Islet of Langerhans (tissue), 1 donor: ENCODE data around the gene VIP.
A peak's percentile ranks its signal among the peaks of the same experiment; 100 is the strongest.
"Not testable (repeated sequence)": the region's sequence is repeated elsewhere in the genome, so short reads cannot be mapped to it uniquely, and the experiment has no call there.

Source experiments
- FAIRE-seq: peaks from one replicate; lab custom pipeline; 2011; peaks lifted over from hg19 to GRCh38; lab: Jason Lieb, UNC

VIP gene

GRCh38 chr6:152750694-152751093 lies at the start of gene VIP:
Gene VIP (plus strand): TSS chr6:152750797. CDS start chr6:152752178, 1,381 bp downstream.
- no peak for FAIRE-seq

DNA sequence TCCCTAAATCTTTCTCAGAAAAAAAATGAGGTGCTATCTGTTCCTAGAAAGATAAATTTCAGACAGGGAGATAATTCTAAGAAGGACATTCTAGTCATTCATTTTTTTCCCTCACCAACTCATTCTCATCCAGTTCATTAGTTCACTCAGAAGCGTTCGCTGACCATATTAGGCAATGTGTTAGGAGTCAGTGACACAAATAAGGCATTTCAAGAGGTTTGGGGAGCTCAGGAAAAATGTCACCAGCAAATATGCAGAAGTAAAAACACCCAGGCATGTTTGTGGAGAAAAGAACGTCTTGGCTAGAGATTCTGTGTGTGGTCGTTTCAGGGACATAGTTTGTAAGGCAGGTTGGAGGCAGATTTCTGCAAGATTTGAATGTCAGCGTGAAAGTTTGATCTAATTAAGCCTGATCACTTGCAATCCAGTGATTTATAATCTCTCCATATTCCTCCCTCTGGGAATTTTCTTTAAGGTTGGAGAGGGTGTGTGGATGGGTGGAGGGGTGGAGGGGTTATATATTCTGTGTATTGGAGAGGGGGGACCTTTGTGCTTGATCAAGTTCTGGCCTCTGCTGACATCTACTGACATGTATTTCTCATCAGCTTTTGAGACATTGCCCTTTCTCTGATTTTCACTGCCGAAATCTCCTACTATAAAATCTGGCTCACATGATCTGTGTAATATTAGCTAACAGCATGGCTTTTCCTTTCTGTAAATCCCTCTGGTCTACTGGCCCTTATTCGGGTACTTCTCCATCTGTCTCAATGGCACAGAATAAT lies 49.3 kb upstream of the VIP start:
- no peak for FAIRE-seq

DNA sequence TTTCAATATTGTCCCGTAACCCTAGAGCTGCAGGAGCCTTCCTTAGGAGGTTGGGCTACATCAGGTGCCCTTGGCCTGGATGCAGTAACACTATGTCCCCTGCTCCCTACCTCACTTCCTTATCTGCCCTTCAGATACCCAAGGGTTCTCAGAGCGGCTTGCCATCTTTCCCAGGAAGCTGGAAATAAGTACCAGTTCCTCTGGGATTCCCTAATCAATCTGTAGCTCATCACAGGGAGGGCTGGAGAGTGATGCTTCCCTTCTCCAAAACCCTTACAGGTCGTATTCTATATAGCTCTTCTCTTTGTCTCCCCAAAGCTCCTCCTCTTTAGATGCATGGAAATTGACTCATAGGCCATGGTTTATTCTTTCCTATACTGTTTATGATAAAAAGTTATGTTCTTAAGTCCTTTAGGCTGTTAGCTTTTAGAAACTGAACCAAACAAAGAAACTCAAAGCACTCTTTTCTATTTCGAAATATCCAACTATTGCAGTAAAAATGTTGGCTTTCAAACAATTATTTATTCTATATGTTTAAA lies 48.7 kb upstream of the VIP start:
- no peak for FAIRE-seq

GRCh38 chr6:152703750-152704149 lies 46.8 kb upstream of the VIP start:
- FAIRE-seq: not testable (repeated sequence)

DNA sequence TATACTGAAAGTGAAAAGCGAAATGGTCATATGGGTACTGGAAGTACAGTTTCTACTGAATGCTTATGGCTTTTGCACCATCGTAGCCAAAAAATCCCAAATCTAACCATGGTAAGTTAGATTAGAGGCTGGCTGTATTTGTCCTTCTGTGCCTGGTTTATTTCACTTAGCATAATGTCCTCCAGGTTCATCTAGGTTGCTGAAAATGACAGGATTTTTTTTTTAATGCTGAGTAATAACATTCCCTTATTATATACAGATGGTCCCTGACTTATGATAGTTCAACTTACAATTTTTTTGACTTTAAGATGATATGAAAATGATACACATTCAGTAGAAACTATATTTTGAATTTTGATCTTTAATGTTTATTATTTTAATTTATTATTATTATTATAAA lies 45.3 kb upstream of the VIP start:
- no peak for FAIRE-seq

DNA sequence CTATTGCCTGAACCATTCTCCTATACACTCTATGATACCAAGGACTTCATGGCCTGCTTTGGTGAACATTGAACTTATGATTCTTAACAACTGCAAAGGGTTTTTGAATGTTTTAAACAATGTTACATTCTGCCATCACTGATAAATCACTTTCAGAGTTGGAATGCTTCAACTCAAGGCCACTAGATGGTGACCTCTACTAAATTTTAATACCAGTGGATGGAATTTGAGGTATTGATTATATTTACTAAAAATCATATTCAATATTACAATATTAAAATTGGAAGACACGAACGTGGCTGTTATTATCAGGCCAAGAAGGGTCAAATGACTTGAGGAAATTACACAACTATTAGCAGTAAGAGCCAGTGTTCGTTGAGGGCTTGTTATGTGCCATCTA lies 34.3 kb upstream of the VIP start:
- FAIRE-seq: no peak

DNA sequence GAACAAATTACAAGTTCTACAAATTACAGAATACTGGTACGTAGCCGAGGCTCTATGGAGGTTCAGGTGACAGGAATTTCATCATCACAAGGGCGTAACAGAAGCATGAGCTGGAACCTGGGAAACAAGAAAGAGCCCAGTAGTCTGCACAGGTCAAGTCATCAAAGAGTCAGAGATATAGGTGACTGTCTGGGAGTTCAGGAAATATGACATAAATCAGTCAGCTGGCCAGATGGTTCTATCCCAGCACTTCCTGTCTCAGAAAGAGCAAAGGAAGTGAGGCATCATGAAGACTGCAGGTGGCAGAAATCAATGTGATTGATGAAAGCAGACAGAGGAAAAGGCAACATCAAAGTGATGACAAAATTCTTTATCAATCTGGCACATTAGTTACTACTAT lies 29.6 kb upstream of the VIP start:
- FAIRE-seq: no peak

- no peak for FAIRE-seq
These were observed 28.6 kb upstream of the VIP start for GRCh38 chr6:152721956-152722355.

GRCh38 chr6:152723398-152723797 lies 27.2 kb upstream of the VIP start:
- no peak for FAIRE-seq

DNA sequence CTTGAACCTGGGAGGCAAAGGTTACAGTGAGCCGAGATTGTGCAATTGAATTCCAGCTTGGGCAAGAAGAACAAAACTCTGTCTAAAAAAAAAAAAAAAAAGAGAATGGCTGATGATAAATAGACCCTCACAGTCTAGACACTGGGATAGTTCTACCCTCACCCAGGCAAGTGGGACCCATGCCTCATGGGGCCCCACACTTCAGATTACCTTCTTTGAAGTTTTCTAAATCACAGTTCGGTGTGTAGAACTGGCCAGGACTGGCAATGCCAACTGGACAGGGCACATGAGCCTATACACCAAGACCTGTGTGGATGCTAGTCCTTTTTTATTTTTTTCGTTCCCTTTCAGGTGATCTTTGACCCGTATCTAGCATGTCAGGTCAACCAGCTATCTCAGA lies 24.3 kb upstream of the VIP start:
- no peak for FAIRE-seq

- FAIRE-seq: no peak
These were observed 23.1 kb upstream of the VIP start for GRCh38 chr6:152727507-152727906.

DNA sequence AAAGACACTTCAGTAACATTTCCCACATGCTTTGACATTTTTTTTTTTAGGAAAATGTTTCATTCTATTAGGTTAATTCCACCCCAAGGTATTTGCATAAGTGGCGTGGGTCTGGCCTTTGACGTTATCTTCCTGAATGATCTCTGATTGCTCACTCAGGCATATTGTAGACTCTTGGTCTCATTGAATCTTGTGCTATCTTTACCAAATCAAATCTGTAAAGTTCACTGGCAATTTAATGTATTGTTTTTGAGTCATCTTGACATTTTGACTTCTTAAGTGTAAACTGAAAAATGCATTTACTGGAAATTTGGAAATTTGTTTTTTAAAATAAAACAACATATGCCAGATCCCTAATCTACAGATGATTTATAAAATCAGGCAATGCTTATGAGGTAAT lies 16.0 kb upstream of the VIP start:
- FAIRE-seq: no peak

- no peak for FAIRE-seq
These were observed 13.8 kb upstream of the VIP start for GRCh38 chr6:152736687-152737273.

DNA sequence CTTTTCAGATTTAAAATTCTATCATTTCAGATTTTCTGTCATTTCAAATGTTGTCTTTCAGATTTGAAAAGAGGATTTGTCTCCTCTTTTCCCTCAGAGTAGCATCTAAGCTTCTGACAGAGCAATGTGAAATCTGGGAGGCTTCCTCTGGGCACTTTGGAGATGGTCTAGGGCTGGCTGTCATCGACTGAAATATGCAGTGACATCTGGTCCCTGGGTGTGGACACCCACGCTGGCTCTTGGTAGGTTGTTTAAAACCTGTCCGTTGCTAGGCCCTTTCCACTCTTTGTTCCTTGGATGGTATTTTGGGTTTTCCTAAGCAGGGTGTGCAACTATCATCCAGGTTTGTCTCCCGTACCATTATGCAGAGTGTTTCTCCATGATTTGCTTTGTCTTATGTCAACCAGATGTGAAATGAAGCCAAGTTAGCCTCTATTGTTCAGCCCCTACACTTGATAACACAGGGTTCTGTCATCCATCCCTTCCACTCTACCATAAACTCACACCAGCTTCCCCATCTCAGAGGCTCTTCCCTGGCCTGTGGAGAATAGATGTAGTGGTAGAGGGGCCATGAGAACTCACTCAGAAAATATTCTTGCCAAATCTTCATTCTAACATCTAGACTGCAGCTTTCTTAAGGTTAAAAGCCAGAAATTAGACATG lies 5.0 kb upstream of the VIP start:
- no peak for FAIRE-seq

- no peak for FAIRE-seq
These were observed 4.4 kb upstream of the VIP start for GRCh38 chr6:152746172-152746553.

DNA sequence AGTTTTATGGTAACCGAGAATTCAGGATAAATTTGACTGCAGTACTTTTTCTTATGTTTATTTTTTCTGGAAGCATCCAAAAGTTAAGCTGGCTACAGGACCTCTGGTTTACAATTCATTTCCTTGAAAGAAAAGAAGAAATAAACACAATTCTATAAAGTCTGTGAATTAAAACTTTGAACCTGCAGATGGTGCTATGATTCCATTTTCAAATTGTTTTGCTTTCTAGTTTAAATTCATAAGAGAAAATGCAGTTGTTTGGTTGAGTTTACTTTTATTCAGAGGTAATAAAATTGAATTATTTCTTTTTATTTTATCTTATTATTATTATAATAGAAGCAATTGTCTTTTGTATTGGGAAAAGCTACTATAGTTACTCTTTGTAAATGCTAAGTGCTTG lies 1.8 kb upstream of the VIP start:
- peak; percentile 75 for FAIRE-seq

GRCh38 chr6:152749336-152749735 lies 1.3 kb upstream of the VIP start:
- no peak for FAIRE-seq

- no peak for FAIRE-seq
These were observed 14.7 kb downstream of the VIP start for GRCh38 chr6:152765331-152765730.

DNA sequence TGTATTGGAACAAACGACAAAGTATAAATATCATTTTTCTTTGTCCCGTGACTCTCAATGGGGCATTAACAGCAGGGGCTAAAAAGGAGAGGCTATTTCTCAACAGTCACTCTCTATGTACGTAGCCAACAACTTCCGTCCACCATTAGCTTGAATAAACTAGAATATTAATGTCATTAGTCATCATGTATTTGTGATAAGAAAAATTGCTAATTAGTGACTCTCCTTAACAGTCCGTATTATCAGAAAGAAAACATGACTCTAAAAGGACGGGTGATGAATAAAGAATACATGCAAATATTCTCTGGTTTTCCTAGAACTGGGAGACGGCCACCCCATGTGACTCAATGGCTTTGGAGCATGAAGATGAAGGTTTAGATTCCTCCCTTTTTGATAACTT lies 18.6 kb downstream of the VIP start:
- no peak for FAIRE-seq

DNA sequence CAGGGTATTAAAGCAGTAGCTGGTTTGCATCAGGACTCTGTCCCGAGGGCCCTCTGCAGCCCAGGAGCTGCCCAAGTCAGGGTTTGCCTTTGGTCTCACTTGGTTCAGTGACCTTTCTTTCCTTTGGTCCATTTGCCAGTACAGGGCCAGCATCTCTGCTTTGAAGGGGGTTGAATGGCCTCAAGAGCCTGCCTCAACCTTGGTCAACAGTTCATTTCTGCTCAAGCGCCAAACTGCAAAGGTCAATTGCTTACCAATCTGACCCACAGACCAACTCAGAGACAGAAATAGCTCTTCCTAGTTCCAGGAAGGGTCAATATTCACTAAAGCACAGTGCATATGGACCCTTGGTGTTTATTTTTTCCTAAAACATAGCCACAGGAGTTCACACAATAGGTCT lies 19.4 kb downstream of the VIP start:
- no peak for FAIRE-seq

DNA sequence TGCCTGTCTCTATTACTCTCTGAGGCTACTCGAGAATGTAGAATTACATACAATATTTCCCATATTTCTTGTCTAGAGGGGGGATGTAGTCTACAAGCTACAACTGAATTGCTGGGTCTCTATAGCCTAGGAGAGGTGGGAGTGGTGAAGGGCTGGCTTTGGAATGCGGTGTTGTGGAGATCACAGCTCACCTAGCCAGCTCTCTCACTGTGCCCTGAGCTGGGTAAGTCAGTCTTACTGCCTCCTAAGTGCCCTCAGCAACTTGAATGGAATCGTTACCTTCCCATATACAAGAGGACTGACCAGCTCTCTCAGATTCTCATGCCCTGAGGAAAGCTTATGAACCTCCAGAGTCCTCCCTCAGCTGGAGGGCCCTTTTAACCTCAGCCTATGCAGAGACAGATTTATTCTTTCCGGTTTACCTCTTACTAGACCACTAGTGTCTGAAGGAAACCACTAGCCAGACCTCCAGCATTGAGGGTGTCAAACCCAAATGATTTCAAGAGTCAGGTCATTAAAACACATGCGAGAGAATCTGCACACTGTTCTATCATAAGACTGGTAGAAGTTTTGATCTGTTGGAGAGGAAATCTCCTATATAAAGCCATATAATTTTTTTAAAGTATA lies 20.6 kb downstream of the VIP start:
- FAIRE-seq: no peak

GRCh38 chr6:152775428-152775827 lies 24.8 kb downstream of the VIP start:
- FAIRE-seq: no peak

DNA sequence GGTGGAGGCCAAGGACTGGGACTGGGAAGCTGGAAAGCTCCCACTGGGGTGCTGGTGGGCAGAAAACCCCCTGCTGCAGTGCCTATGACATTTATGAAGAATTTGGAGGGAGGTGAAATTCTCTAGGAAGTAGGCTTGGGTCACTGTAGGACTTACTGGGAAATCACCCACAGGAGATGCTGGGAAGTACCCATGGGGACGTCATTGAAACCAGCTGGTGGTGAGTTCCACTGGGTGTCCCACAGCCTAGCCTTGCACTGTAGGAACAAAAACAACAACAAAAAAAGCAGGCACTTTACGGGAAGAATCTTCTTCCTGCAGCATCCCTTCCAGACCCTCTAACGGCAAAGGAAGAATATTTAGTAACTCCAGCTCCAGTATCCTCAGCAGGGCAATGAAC lies 26.2 kb downstream of the VIP start:
- FAIRE-seq: no peak
